ENCODE results near the gene VKORC1L1. TPM values are rescaled to one million over a fixed set of nuclear protein-coding genes. Genes with fewer than 3 reads are reported as not detected.
"Not testable (repeated sequence)": the region's sequence is repeated elsewhere in the genome, so short reads cannot be mapped to it uniquely, and the experiment has no call there.

The VKORC1L1 gene
- total RNA-seq, 1 donor from 2014 or later = 31.7 TPM

DNA sequence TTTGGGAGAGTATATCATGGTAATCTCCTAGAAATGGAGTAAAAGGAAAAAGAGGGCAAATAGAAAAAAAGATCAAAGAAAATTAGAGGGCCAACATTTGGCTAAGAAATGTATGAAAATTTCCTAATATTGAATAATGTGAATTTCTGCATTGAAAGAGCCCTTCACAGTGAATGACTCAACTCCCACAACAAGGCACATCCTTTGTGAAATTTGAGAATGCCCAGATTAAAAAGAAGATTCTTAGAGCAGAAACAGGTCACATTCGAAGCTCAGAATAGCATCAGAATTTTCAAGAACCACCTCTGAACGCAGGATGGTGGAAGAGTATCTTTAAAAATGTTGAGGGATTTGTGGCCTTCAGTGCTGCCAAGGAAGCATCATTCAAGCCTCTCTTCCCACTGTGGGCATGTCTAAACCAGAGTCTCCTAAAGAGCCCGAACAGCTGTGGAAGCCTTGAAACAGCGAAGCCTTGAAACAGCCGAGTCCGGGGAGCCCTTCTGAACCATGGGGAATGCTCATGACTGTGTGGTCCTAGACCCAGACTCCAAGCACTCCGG, 65.5 kb downstream of the VKORC1L1 start:
- no peak for DNase-seq

DNA sequence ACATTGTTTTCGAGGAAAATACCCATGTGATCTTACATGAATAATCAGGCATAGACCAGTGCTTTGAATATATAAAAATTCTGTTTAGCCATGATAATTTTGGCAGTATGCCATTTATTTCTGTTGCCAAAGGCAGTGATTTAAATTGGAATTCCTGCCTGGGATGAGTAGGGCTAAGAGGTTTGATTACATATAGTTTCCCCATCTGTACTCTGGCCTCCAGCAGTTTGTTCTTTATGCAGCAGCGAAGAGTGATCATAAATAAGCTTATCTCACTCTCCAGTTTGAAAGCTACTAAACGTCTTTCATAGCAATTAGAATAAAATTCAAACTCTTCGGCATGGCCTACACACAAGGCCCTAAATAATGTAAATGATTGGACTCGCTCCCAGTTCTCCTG, 72.9 kb downstream of the VKORC1L1 start:
- not testable (repeated sequence) for DNase-seq

DNA sequence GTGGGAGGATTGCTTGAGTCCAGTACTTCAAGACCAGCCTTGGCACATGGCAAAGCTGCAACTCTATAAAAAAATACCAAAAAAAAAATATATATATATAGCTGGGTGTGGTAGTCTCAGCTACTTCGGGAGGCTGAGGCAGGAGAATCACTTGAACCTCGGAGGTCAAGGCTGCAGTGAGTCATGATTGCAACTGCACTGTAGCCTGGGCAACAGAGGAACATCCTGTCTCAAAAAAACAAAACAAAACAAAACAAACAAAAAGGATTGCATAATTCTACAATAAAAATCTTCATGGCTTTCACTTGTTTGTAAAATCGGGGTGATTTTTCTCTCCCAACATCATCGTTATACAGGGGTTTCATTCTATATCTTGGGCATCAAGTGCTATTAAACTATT, 74.0 kb downstream of the VKORC1L1 start:
- no peak for DNase-seq

DNA sequence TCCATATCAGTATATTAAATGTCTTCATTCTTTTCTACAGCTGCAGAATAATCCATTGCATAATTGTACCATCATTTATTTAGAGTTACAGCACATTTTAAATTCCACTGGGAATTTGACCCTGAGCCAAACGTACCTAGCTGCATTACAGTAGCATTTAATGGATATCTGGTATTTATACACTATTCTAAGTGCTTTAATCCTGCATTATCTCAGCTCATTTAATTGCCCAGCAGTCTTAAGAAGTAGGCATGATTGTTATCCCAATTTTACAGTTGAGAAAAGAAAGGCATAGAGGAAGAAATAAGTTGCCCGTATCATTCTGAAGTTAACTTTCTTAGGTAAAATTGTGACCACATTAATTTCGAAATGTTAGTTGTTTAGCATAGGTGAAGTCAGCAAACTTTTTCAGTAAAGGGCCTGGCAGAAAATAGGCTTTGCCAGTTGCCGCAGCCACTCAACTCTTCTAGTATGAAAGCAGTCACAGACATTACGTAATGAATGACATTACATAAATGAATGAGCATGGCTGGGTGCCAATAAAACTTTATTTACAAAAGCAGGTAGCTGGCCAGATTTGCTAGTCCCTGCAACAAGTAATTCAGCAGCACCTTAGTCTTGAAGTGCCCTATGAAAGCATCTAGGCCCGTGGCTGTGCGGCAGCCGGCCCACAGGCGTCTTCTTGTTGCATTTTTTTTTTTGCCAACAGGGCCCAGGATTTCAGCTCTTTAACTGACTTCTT, 79.1 kb downstream of the VKORC1L1 start:
- no peak for DNase-seq

DNA sequence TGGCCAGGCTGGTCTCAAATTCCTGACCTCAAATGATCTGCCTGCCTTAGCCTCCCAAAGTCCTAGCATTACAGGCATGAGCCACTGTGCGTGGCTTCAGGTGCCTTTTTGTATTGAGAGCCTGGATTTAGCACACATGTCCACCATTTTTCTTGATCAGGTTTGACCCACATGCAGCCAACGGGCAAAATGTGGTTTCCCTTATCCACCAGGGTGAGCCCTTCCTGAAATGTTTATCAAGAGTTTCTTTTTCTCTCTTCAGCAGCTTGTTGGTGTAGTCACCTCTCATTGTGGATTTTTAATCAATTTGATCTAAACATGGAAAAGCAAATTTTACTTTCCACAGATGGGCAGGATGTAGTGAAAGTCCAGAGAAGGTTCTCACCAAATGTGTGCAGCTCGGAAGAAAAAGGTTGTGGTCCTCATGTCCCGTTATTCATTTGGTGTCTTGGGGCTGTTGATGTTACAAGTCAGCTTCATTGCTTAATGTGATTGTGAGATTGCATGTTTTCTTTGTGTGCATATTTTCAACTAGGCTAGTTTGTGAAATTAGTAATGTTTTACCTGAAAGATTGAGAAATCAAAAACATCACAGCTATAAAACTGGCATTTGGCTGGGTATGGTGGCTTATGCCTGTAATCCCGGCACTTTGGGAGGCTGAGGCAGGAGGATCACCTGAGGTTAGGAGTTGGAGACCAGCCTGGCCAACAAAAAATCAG, 80.3 kb downstream of the VKORC1L1 start:
- DNase-seq = no peak

DNA sequence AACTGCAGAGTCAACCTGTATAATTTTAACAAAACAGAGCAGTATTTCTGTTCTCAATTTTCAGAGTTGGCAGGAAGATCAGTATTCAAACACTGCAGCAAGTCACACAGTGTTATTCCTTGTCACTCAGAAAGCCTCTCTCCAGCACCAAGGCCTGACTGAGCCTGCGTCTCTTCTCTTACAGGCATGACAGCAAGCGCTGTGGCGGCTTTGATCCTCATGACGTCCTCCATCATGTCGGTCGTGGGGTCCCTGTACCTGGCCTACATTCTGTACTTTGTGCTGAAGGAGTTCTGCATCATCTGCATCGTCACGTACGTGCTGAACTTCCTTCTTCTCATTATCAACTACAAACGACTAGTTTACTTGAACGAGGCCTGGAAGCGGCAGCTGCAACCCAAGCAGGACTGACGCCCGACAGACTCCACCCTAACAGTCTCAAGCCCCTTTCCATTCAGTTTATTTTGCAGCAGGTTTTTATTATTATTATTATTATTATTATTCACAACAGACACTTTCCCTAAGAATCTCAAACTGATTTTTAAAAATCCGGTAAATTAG, 81.1 kb downstream of the VKORC1L1 start:
- DNase-seq = no peak

DNA sequence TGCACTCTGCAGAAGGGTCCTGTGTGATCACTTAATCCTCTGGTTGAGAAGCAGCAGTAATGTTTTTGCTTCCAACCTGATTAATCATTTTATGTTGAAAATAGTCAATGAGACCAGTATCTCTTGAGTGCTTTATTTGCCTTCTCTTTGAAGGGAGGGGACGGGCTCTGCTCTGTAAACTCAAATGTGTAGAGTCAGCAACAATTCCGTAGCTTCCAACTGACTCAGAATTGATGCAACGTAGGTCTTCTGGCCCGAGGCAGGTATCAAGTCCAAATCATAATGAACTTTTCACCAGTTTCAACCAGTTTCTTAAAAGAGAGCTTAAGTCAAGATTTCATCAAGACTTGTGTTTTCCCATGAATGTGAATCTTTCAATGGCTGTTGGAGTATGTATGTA, 82.8 kb downstream of the VKORC1L1 start:
- DNase-seq = no peak

DNA sequence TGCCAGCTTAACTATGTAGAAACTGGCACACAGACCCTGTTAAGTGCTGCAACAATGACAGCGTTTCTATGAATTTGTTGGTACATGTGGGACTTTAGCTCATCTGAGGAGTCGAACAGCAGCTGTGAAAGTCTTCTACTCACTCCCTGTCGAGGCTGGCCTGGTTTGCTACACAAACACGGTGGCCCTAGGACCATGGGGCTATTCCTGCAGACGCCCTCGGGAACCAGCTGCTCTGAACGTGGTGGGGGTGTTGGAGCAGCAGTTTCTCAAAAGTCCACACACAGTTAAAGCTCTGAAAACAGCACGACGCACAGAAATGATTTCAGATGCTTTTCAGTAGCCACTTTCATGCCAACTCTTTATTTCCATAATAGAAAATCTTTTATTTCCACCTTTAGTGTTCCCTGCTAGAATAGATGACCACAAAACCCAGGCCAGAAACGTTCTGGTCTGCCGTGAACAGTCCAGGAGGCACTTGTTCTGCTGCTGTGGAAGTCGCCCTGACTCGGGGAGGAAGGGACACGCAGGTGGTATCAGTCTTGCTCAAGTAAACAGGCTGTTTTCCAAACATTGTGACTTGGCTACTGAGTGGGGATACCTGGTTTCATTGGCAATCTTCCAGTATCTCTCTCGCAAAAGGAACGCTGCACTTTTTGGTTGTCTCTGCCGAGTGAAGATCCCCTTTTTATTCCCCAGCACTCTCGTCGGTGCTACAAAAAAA, 87.6 kb downstream of the VKORC1L1 start:
- DNase-seq = no peak

DNA sequence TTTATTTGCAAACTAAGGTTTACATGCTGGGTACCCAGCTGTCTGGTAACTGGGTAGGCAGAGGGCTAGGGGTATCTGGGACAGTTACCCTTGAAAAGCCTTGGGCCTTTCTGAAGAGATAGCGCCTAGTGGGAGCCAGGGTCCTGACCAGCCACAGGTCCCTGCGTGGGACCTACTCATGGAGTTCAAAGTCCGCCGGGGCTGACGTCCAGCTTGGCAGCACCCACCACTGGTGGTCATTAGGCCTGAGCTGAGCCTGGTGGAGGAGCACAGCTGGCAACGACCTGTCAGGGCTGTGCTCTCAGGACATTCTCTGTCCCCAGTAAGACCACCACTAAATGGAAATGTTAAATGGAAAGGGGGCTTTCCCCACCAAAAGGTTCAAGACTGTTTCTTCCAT, 89.2 kb downstream of the VKORC1L1 start:
- no peak for DNase-seq

DNA sequence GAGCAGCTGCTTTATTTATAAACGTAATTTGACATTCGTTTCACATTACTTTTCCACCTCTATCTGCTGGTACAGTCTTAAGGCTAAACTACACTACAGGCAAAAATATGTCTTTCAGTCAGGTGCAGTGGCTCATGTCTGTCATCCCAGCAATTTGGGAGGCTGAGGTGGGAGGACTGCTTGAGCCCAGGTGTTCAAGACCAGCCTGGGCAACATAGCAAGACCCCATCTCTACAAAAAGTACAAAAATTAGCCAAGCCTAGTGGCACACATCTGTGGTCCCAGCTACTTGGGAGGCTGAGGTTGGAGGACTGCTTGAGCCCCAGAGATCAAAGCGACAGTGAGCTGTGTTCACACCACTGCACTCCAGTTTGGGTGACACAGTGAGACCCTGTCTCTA, 91.8 kb downstream of the VKORC1L1 start:
- DNase-seq = not testable (repeated sequence)

DNA sequence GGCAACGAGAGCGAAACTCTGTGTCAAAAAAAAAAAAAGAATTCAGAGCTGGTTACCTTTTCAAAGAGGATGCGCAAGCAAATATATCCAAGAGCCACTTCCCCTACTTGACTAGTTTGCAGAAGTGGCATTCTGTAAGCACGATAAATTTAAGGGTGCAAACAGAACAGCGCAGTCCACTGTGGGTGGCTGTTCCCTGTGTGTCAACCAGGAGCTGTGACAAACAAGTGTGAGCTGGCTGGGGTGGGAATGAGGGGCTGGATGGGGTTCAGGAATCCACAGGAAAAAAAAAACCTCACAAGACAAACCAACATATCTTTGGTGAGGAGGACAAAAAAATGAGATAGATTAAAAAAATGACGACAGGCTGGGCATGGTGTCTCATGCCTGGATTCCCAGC, 93.3 kb downstream of the VKORC1L1 start:
- no peak for DNase-seq

DNA sequence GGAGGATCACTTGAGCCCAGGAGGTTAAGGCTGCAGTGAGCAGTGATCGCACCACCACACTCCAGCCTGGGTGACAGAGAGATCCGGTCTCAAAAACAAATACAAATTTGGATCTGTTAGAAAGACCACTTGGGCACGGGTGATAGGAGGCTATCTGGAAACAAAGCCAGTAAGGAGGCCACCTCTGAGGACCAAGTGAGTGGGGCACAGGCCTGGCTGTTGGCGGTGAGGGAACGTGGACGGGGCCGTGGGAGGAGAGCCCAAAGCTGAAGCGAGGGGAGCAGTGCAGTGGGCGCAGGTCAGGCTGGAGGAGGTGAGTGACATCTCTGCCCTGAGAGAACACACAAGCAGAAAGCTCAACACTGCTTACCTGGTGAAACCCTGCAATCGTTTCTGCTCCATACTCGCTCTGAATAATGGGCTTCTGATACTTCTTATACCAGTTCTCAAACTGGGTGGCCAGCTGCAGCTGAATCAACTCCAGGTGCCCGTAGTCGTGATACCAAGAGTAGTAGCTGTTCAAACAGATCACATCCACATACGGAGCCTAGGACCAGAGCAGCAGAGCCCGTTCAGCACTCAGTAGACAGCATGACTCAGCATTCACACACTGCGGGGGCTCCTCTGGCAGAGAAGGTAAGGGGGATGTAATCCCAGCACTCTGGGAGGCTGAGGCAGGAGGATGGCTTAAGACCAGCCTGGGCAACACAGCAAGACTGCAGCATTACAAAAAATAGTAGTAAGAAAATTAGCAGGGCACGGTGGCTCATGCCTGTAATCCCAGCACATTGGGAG, 94.7 kb downstream of the VKORC1L1 start:
- peak; percentile 16 for DNase-seq

DNA sequence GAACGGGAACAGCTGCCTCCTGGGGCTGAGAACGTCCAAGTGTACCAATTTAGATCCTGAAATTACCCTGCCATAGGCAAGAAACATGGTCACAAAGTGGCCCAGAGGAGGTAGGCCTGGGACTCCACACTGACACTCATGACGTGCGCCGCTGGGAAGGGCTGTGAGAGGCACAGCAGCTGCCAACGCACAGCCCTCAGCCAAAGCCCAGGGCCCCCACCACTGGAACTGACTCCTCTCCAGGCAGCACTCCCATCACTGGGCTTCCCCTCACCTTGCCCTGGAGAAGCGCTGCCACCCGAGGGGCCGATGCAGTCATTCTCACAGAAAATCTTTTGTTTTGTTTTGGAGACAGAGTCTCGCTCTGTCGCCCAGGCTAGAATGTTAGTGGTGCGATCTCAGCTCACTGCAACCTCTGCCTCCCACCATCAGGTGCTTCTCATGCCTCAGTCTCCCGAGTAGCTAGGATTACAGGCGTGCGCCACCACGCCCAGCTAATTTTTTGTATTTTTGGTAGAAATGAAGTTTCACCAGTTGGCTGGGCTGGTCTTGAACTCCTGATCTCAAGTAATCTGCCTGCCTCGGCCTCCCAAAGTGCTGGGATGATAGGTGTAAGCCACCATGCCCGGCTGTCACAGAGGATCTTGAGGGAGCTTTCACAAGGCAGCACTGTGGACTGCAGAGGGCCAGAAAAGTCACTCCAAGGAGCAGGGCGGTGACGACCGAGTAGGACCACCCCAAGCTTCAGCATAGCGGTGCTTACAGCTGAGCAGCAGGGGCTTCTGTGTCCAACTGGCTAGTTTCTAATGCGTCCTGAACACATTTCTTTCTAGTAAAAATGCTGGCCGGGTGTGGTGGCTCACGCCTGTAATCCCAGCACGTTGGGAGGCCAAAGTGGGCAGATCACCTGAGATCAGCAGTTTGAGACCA, 95.6 kb downstream of the VKORC1L1 start:
- no peak for DNase-seq

DNA sequence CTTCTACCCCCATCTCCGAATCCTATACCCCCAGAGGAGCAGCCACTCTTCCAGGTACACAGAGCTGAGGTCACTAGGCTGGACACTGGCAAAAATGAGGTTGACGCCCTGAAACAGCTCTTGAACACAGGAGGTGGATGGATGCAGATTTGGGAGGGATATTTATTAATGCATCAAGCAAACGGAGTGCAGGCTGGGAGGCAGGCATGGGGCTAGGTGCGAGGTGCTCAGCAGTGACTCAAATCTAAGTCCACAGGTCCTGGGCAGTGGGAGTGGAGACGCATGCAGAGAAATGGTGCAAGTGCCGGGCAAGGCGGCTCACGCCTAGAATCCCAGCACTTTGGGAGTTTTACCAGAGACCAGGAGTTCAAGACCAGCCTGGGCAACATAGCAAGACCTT, 98.1 kb downstream of the VKORC1L1 start:
- no peak for DNase-seq

DNA sequence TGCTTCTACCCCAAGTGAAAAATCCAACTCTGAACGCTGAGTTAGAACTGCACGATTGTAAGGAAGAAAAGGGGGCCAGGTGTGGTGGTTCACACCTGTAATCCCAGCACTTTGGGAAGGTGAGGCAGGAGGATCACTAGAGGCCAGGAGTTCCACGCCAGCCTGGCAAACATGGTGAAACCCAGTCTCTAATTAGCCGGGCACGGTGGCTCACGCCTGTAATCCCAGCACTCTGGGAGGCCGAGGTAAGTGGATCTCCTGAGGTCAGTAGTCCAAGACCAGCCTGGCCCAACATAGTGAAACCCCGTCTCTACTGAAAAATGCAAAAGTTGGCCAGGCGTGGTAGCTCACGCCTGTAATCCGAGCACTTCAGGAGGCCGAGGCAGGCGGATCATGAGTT, 100.1 kb downstream of the VKORC1L1 start:
- DNase-seq = no peak

DNA sequence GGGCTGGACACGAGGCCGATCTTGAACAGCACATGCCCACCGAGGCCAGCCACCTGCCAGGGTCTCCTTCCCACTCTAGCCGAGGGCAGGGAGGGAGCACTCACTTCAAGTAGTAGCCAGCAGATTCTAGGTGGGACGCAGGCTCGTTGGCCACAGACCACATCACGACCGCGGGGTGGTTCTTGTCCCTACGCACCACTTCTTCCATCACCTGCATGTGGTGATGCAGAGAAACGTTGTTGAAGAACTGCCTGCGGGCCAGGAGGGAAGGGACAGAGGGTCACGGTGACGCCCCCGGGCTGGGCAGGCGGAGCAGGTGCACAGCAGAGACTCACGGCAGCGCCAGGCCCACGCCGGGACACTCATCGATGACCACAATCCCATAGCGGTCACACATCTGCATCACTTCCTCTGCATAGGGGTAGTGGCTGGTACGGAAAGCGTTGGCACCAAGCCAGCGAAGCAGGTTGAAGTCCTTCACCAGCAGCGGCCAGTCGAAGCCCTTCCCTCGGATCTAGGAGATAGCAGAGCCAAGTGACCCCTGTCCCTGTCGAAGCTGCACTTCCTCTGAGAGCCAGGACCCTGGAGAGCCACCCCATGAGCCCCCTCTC, 101.4 kb downstream of the VKORC1L1 start:
- DNase-seq = no peak

DNA sequence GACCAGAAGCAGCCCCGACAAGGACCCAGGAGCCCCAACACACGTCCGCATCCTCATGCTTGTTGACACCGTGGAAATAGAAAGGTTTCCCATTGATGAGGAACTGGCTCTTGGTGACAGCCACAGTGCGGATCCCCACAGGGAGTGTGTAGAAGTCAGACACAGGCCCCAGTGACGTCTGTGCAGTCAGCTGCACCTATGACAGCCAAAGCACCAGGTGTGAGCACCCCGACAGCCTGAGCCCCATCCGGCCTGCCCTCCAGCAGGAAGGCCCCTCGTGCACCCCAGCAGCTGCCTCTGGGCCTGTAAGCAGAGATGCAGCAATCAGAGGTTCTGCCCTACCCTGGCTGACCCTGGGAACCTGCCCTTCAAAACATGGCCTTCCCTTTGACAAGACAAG, 102.0 kb downstream of the VKORC1L1 start:
- no peak for DNase-seq

DNA sequence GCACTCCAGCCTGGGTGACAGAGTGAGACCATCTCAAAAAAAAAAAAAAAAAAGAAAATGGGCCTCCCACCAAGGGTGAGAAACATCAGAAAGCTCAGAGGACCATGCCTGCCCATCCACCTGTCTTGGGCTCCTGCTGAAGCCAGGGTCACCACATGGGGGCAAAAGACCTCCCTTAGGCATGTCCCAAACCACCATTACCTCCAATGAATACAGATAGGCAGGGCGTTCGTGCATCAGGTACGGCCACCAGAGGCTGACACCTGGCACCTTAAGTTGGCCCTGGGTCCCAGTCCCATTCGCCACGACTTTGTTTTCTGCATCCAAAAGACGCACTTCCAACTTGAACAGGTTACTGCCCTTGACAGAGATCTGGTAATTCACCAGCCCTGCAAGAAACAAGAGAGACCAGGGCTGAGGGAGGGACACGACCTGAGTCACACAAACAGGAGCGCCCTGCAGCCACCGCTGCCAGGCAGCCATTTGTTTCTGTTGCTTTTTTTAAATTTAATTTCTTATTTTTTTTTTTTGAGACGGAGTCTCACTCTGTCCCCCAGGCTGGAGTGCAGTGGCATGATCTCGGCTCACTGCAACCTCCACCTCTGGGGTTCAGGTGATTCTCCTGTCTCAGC, 103.1 kb downstream of the VKORC1L1 start:
- no peak for DNase-seq

DNA sequence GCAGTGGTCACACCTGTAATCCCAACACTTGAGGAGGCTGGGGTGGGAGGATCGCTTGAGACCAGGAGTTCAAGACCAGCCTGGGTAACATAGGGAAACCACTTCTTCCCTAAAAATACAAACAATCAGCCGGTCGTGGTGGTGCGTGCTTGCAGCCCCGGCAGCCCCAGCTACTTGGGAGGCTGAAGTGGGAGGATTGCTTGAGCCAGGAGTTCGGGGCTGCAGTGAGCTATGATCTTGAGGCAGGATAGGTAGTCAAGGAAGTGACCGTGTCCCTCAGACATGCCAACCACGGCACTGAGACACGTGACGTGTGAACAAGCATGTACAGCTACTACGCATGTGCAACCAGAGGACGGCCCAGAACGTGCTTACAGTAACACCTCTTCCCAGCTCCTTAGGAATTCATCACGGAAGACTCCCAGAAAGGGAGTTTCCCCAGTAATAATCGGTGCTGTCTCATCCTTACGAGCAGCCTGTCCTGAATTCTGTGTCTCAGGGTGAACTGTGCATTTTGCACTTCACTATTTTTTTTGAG, 103.9 kb downstream of the VKORC1L1 start:
- DNase-seq = no peak

All from occipital lobe (tissue), 2 donors.